HL-60 (cell line): ENCODE results near the gene SUN5.

ENCODE experiments used
- DNase-seq, 2 experiments: peaks; one replicate each; pipeline ENCODE4 v3.0.0-alpha.2; 2010 to 2020; ENCODE audit warnings: low read depth in 1 of 2, low spot score in 1 of 2
- H3K27ac ChIP-seq: fragments of 250-450 bp; sonication (Bioruptor Pico); replicated peaks from 2 replicates; pipeline ENCODE4 v1.5.1; 2020; ENCODE audit warnings: mild to moderate bottlenecking, moderate library complexity
- H3K27me3 ChIP-seq: fragments of 250-450 bp; sonication (Bioruptor Pico); 2 replicates; pipeline ENCODE4 v1.5.1; 2021; ENCODE audit warnings: mild to moderate bottlenecking, moderate library complexity; ENCODE audit not compliant: insufficient read depth, poor library complexity, severe bottlenecking
- H3K4me3 ChIP-seq: replicated peaks from 2 replicates; pipeline ENCODE4 v1.5.1; 2011; ENCODE audit warnings: mild to moderate bottlenecking, control low read depth, low read length; ENCODE audit not compliant: insufficient read depth
- GABPA ChIP-seq: IDR thresholded peaks from 2 replicates; pipeline ENCODE4 v1.6.1; 2012; ENCODE audit warnings: low read depth
- POLR2AphosphoS5 ChIP-seq: IDR thresholded peaks from 2 replicates; pipeline ENCODE4 v1.6.1; 2012; ENCODE audit warnings: low read depth
- REST ChIP-seq: IDR thresholded peaks from 2 replicates; pipeline ENCODE4 v1.6.1; 2012; ENCODE audit warnings: low read depth; ENCODE audit not compliant: insufficient replicate concordance
- SPI1 ChIP-seq: IDR thresholded peaks from 2 replicates; pipeline ENCODE4 v1.6.1; 2012; ENCODE audit warnings: low read depth, mild to moderate bottlenecking, borderline replicate concordance
- TF ChIP-seq, protein P1 (sequence below): IDR thresholded peaks from one replicate; pipeline ENCODE4 v1.5.1; 2011; ENCODE audit warnings: low read length, control low read depth, inconsistent platforms; ENCODE audit not compliant: insufficient read depth

Gene SUN5

GRCh38 chr20:32983459-32984112 lies 20.6 kb downstream of the SUN5 start:
- H3K27me3 ChIP-seq: no peaks in the 10 kb centered on the region
- DNase-seq: no peak
- no peak overlapping the region for H3K4me3 ChIP-seq
- no peak overlapping the region for H3K27ac ChIP-seq
- TF ChIP-seq, protein P1, sequence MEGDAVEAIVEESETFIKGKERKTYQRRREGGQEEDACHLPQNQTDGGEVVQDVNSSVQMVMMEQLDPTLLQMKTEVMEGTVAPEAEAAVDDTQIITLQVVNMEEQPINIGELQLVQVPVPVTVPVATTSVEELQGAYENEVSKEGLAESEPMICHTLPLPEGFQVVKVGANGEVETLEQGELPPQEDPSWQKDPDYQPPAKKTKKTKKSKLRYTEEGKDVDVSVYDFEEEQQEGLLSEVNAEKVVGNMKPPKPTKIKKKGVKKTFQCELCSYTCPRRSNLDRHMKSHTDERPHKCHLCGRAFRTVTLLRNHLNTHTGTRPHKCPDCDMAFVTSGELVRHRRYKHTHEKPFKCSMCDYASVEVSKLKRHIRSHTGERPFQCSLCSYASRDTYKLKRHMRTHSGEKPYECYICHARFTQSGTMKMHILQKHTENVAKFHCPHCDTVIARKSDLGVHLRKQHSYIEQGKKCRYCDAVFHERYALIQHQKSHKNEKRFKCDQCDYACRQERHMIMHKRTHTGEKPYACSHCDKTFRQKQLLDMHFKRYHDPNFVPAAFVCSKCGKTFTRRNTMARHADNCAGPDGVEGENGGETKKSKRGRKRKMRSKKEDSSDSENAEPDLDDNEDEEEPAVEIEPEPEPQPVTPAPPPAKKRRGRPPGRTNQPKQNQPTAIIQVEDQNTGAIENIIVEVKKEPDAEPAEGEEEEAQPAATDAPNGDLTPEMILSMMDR: no peak
- no peak for TF ChIP-seq REST
- TF ChIP-seq POLR2AphosphoS5: no peak
- no peak for TF ChIP-seq GABPA
- no peak for TF ChIP-seq SPI1

GRCh38 chr20:32982617-32983458 lies 21.4 kb downstream of the SUN5 start:
- TF ChIP-seq REST: no peak
- no peak for TF ChIP-seq GABPA
- TF ChIP-seq POLR2AphosphoS5: no peak
- TF ChIP-seq, protein P1: no peak
- no peak for TF ChIP-seq SPI1
- H3K4me3 ChIP-seq: no peak overlapping the region
- H3K27me3 ChIP-seq: no peaks in the 10 kb centered on the region
- no peak for DNase-seq
- no peak overlapping the region for H3K27ac ChIP-seq

DNA sequence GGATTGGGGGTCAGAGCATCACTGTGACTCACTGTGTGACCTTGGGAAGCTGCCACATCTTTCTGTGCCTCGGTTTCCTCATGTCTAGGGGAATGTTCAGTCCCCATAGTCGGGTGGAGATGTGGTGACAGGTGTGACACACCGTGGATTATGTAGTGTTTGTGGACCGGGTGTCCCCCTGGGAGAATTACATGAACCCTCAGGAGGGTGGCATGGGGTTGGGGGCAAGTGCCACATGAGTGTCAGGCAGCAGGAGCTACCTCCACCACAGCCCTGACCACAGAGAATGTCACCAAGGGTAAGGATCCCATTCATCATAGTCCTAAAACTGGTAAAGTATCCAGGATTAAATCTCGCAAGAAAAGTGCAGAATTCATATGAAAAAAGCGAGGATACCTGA lies 23.2 kb downstream of the SUN5 start:
- no peak for DNase-seq
- TF ChIP-seq SPI1 (no peak), REST (no peak), GABPA (no peak), POLR2AphosphoS5 (no peak)
- TF ChIP-seq, protein P1: no peak
- no peaks in the 10 kb centered on the region for H3K27me3 ChIP-seq
- no peak overlapping the region for H3K27ac ChIP-seq
- no peak overlapping the region for H3K4me3 ChIP-seq
